ENCODE measurements around the gene ANO1. TPM values are rescaled to one million over a fixed set of nuclear protein-coding genes. Genes with fewer than 3 reads are reported as not detected.

The ANO1 gene
- total and polyA plus RNA-seq, 4 donors: 7.8 to 64.8 (median 32.2) TPM

- Histone ChIP-seq H3K27me3 (ENCODE audit: control insufficient read depth in 4 of 4, insufficient read depth in 4 of 4, low read length in 3 of 4) (no peaks in the 10 kb centered on the region), H3K4me1 (ENCODE audit: control insufficient read depth in 4 of 4, insufficient read depth in 4 of 4, low read length in 3 of 4) (peaks cover under 1 to 3% (median 2%) of the 10 kb centered on the region in 4 donors), H3K36me3 (ENCODE audit: control insufficient read depth in 4 of 4, insufficient read depth in 3 of 4, low read depth in 1 of 4, low read length in 3 of 4) (no peaks in the 10 kb centered on the region), H3K4me3 (ENCODE audit: low read depth in 1 of 3, low read length in 3 of 3) (no peak overlapping the region), H3K9me3 (ENCODE audit: control insufficient read depth in 4 of 4, low read length in 3 of 4) (no peaks in the 10 kb centered on the region), H3K27ac (ENCODE audit: low read depth in 1 of 2, low read length in 2 of 2) (no peak overlapping the region), H3K9ac (ENCODE audit: low read depth in 1 of 2, low read length in 2 of 2) (no peak overlapping the region)
- 87% methylated on average over 8 of the region's 8 CpGs for WGBS
- DNase-seq (ENCODE audit: low spot score): no peak
- no peak for TF ChIP-seq RXRA (IDR thresholded peaks at IDR 0.05)
- TF ChIP-seq SP1 (IDR thresholded peaks at IDR 0.05): no peak
- no peak for TF ChIP-seq TAF1 (conservative IDR thresholded peaks at IDR 0.05)
- TF ChIP-seq NR2F2 (IDR thresholded peaks at IDR 0.05): no peak
- TF ChIP-seq HNF4G (IDR thresholded peaks at IDR 0.05): no peak
- TF ChIP-seq ZBTB33 (IDR thresholded peaks at IDR 0.05): no peak
- TF ChIP-seq FOXA1 (IDR thresholded peaks at IDR 0.05): no peak
- no peak for TF ChIP-seq FOXA2 (IDR thresholded peaks at IDR 0.05)
- no peak for TF ChIP-seq RAD21 (IDR thresholded peaks at IDR 0.05)
- TF ChIP-seq MAX (IDR thresholded peaks at IDR 0.05): no peak
- TF ChIP-seq EGR1 (IDR thresholded peaks at IDR 0.05; ENCODE audit: low read depth in 2 of 2): no peak
- TF ChIP-seq HNF4A (conservative IDR thresholded peaks at IDR 0.05): no peak
- TF ChIP-seq REST (IDR thresholded peaks at IDR 0.05): no peak
- no peak for TF ChIP-seq ATF3 (IDR thresholded peaks at IDR 0.05)
- TF ChIP-seq GABPA (IDR thresholded peaks at IDR 0.05 in 1 of 2, conservative IDR thresholded peaks at IDR 0.05 in 1 of 2): no peak
- no peak for TF ChIP-seq JUND (IDR thresholded peaks at IDR 0.05)
- TF ChIP-seq CTCF (IDR thresholded peaks at IDR 0.05; ENCODE audit: low read depth, low read length, missing input control): no peak
- TF ChIP-seq YY1 (IDR thresholded peaks at IDR 0.05): no peak
Observed at GRCh38 chr11:70225681-70226177, 147.6 kb downstream of the ANO1 start.

All from liver (tissue), 9 donors.